HepG2 (cell line): ENCODE measurements around the gene CCT4. TPM values are rescaled to one million over a fixed set of nuclear protein-coding genes. Genes with fewer than 3 reads are reported as not detected.
A peak's percentile ranks its signal among the peaks of the same experiment; 100 is the strongest.

Source experiments
- ADNP ChIP-seq: sonication (generic); formaldehyde crosslinking; IDR thresholded peaks from 2 replicates; pipeline ENCODE4 v1.4.0; 2020; ENCODE audit warnings: missing genetic modification reagents
- ATAD3A ChIP-seq: sonication (generic); formaldehyde crosslinking; IDR thresholded peaks from 2 replicates; pipeline ENCODE4 v1.4.0; 2020; ENCODE audit warnings: missing genetic modification reagents
- BCL3 ChIP-seq: sonication (generic); formaldehyde crosslinking; IDR thresholded peaks from 2 replicates; pipeline ENCODE4 v1.5.1; 2020; ENCODE audit warnings: mild to moderate bottlenecking, missing genetic modification reagents, moderate library complexity
- EHMT2 ChIP-seq: fragments of 200-600 bp; sonication (generic); IDR thresholded peaks from 2 replicates; pipeline ENCODE4 v1.7.0; 2017; ENCODE audit warnings: antibody characterized with exemption, low read depth, low read length, borderline replicate concordance
- KAT8 ChIP-seq: IDR thresholded peaks from 2 replicates; pipeline ENCODE4 v1.6.1; 2016; ENCODE audit warnings: missing genetic modification reagents, missing compliant biosample characterization
- KDM1A ChIP-seq: IDR thresholded peaks from 2 replicates; pipeline ENCODE4 v1.6.1; 2016; ENCODE audit warnings: missing compliant biosample characterization
- MAX ChIP-seq: IDR thresholded peaks from 2 replicates; pipeline ENCODE4 v1.6.1; 2012; ENCODE audit warnings: inconsistent platforms
- MXD4 ChIP-seq: IDR thresholded peaks from 2 replicates; pipeline ENCODE4 v1.6.1; 2016; ENCODE audit warnings: mild to moderate bottlenecking, missing biosample characterization, missing genetic modification reagents
- MYNN ChIP-seq: sonication (generic); formaldehyde crosslinking; IDR thresholded peaks from 2 replicates; pipeline ENCODE4 v1.4.0; 2020; ENCODE audit warnings: mild to moderate bottlenecking, low read depth, missing genetic modification reagents
- NFE2L1 ChIP-seq: sonication (generic); formaldehyde crosslinking; IDR thresholded peaks from 2 replicates; pipeline ENCODE4 v1.4.0; 2020; ENCODE audit warnings: missing genetic modification reagents, mild to moderate bottlenecking, borderline replicate concordance
- PHF5A ChIP-seq: IDR thresholded peaks from one replicate; pipeline ENCODE4 v1.6.1; 2018; ENCODE audit warnings: low read depth, missing genetic modification reagents; ENCODE audit not compliant: unreplicated experiment
- SPEN ChIP-seq: sonication (generic); formaldehyde crosslinking; IDR thresholded peaks from 2 replicates; pipeline ENCODE4 v1.5.1; 2020; ENCODE audit warnings: low read depth, mild to moderate bottlenecking, missing genetic modification reagents
- TCF7 ChIP-seq: sonication (generic); IDR thresholded peaks from 2 replicates; pipeline ENCODE4 v1.6.1; 2016; ENCODE audit warnings: antibody characterized with exemption, low read depth
- ZBTB14 ChIP-seq: sonication (generic); formaldehyde crosslinking; IDR thresholded peaks from 2 replicates; pipeline ENCODE4 v1.4.0; 2020; ENCODE audit warnings: missing genetic modification reagents
- ZBTB7B ChIP-seq: sonication (generic); formaldehyde crosslinking; IDR thresholded peaks from 2 replicates; pipeline ENCODE4 v1.4.0; 2020; ENCODE audit warnings: missing genetic modification reagents
- ZFP62 ChIP-seq: sonication (generic); formaldehyde crosslinking; IDR thresholded peaks from 2 replicates; pipeline ENCODE4 v1.4.0; 2020; ENCODE audit warnings: missing genetic modification reagents
- ZFP90 ChIP-seq: sonication (generic); formaldehyde crosslinking; IDR thresholded peaks from 2 replicates; pipeline ENCODE4 v1.8.0; 2022; ENCODE audit warnings: missing genetic modification reagents, mild to moderate bottlenecking, inconsistent platforms, borderline replicate concordance
- ZFP91 ChIP-seq: sonication (generic); formaldehyde crosslinking; IDR thresholded peaks from 2 replicates; pipeline ENCODE4 v1.9.0; 2022; ENCODE audit warnings: missing genetic modification reagents, mild to moderate bottlenecking, borderline replicate concordance
- ZNF251 ChIP-seq: sonication (generic); formaldehyde crosslinking; IDR thresholded peaks from 2 replicates; pipeline ENCODE4 v1.9.0; 2021; ENCODE audit warnings: mild to moderate bottlenecking, missing genetic modification reagents
- ZNF598 ChIP-seq: sonication (generic); formaldehyde crosslinking; IDR thresholded peaks from 2 replicates; pipeline ENCODE4 v1.5.1; 2020; ENCODE audit warnings: mild to moderate bottlenecking, missing genetic modification reagents, borderline replicate concordance
- ZNF710 ChIP-seq: sonication (generic); formaldehyde crosslinking; IDR thresholded peaks from 2 replicates; pipeline ENCODE4 v1.5.0; 2020; ENCODE audit warnings: mild to moderate bottlenecking, missing genetic modification reagents, borderline replicate concordance
- ZNF737 ChIP-seq: sonication (generic); formaldehyde crosslinking; IDR thresholded peaks from 2 replicates; pipeline ENCODE4 v1.5.0; 2020; ENCODE audit warnings: missing genetic modification reagents, mild to moderate bottlenecking, borderline replicate concordance
- polyA plus RNA-seq, 8 experiments: library from polyadenylated mRNA; depleted of rRNA in 3 of 8; stranded (reverse) in 7 of 8; unstranded in 1 of 8; fragments of >200 nt; fragmentation: Illumina TruSeq in 4 of 8; extraction: Trizol in 4 of 8; gene quantifications; 2 replicates each; pipeline versions ENCODE4 v1.2.1 to v1.2.3, GENCODE V29; 2011 to 2016; ENCODE audit warnings: low read depth in 4 of 8, missing spikeins in 1 of 8, mixed read lengths in 1 of 8; ENCODE audit not compliant: insufficient read depth in 1 of 8
- total RNA-seq, 5 experiments: library from RNA; depleted of rRNA; stranded (reverse); fragments of >200 nt; fragmentation: Illumina TruSeq; extraction: Trizol; gene quantifications; 2 replicates each; pipeline ENCODE4 v1.2.3, GENCODE V29; 2016; ENCODE audit warnings: low read depth in 1 of 5
- TF ChIP-seq, protein P1 (sequence below): sonication (generic); formaldehyde crosslinking; IDR thresholded peaks from 2 replicates; pipeline ENCODE4 v1.4.0; 2020; ENCODE audit warnings: mild to moderate bottlenecking, missing genetic modification reagents

CCT4 gene
- total and polyA plus RNA-seq, 2 of the 13 experiments (the other 11 are each of a cell fraction or from before 2014, with no cell fraction given), result 138 to 340 TPM

DNA sequence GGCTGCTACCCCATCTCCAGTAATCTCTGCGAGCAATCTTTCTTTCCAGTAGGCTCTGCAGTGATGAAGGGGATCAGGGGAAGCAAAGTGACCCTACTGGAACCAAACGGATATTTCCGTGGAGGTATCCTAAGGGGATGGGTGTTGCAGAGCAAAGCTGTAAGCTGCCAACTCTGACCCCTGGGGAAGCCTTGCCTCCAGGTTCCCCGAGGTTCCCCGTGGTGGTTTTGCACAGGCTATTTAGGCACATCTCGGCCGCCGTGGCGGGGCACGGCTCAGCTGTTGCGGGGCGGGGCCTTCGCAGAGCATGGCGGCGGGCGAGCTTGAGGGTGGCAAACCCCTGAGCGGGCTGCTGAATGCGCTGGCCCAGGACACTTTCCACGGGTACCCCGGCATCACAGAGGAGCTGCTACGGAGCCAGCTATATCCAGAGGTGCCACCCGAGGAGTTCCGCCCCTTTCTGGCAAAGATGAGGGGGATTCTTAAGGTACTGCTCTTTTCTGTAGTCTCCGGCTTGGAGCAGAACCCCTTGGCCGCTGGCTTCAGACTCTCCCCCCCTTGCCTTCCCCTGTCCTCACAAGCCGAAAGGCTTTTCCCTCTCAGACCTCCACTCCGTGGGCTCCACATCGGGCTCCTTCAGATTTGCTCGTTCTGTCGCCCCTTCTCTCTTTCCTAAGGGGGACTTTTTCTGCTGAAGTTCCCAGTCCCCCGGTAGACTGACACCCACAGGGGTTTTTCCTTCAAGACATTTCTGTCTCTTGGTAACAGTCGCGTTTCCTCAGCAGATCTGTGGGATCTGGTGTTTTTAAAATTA, 17.1 kb upstream of the CCT4 start, which contains the start of gene COMMD1 (continued):
- TF ChIP-seq ZFP91 (CRISPR knock-in tag) (peak; percentile 90), MXD4 (CRISPR knock-in tag) (peak; percentile 83), MAX (peak; percentile 92), ZFP62 (CRISPR knock-in tag) (no peak), EHMT2 (no peak), ZNF710 (CRISPR knock-in tag) (peak; percentile 73; the same call in 1 of the 2 replicates), NFE2L1 (CRISPR knock-in tag) (no peak), ZBTB14 (CRISPR knock-in tag) (no peak), ZFP90 (CRISPR knock-in tag) (no peak), ZNF737 (CRISPR knock-in tag) (peak; percentile 93; the same call in 1 of the 2 replicates), KAT8 (peak; percentile 97), ATAD3A (CRISPR knock-in tag) (no peak), TCF7 (no peak), MYNN (CRISPR knock-in tag) (peak; percentile 47; the same call in 1 of the 2 replicates), BCL3 (peak; percentile 92), ZBTB7B (peak; percentile 58; the same call in 1 of the 2 replicates), ADNP (peak; percentile 11; the same call in 1 of the 2 replicates), ZNF598 (CRISPR knock-in tag) (peak; percentile 85; the same call in 1 of the 2 replicates), SPEN (CRISPR knock-in tag) (peak; percentile 88), KDM1A (no peak), ZNF251 (CRISPR knock-in tag) (no peak), PHF5A (no peak)
- TF ChIP-seq, protein P1, sequence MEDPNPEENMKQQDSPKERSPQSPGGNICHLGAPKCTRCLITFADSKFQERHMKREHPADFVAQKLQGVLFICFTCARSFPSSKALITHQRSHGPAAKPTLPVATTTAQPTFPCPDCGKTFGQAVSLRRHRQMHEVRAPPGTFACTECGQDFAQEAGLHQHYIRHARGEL (CRISPR knock-in tag), result peak; percentile 84
